Fibroblast of lung (primary cell): Measurements from ENCODE around the gene ACTR1B.

Experiments
- CTCF ChIP-seq, 2 donors: IDR thresholded peaks in 1 of 2; conservative IDR thresholded peaks in 1 of 2; 1 replicate in 1 of 2; 2 replicates in 1 of 2; pipeline ENCODE4 v1.5.1; 2011 to 2012; ENCODE audit warnings: low read length in 2 of 2, control low read depth in 1 of 2, inconsistent platforms in 1 of 2, low read depth in 1 of 2, mild to moderate bottlenecking in 1 of 2
- EZH2 ChIP-seq: IDR thresholded peaks from 2 replicates; pipeline ENCODE4 v1.5.1; 2012; ENCODE audit warnings: low read length, control low read depth, mild to moderate bottlenecking; ENCODE audit errors: missing control alignments

- TF ChIP-seq CTCF (conservative IDR thresholded peaks at IDR 0.05 in 1 of 2, IDR thresholded peaks at IDR 0.05 in 1 of 2; ENCODE audit: low read depth in 1 of 2, low read length in 2 of 2): peak; percentile 59 to 66
- no peak for TF ChIP-seq EZH2
These were observed at the start of gene ACTR1B for GRCh38 chr2:97663962-97664635.
